GM19238 (cell line): ENCODE results near the gene FBLN1.
"Not testable (repeated sequence)": the region's sequence is repeated elsewhere in the genome, so short reads cannot be mapped to it uniquely, and the experiment has no call there.

Source experiments
- DNase-seq: peaks from one replicate; pipeline ENCODE4 v3.0.0; 2011; ENCODE audit warnings: low spot score; ENCODE audit not compliant: insufficient read length

Gene FBLN1

DNA sequence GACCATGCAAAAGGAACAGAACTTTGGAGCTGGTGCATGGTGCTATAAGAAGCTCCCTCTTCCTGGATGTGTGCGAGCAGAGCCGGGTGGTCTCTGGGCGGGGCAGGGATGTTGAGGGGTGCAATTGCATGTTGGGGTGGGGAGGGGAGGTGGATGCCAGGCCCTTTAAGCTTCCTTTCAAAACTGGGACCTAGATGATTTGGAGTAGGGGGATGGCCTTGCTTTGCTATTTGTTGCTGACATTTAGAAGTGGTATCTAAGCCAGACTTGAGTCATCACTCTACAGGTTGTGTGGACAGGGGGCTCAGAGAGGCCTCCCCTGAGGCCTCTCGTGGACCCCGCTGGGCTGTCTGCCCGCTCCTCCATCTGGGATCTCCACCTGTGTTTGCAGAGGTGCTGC lies 24.8 kb downstream of the FBLN1 start:
- DNase-seq, result no peak

DNA sequence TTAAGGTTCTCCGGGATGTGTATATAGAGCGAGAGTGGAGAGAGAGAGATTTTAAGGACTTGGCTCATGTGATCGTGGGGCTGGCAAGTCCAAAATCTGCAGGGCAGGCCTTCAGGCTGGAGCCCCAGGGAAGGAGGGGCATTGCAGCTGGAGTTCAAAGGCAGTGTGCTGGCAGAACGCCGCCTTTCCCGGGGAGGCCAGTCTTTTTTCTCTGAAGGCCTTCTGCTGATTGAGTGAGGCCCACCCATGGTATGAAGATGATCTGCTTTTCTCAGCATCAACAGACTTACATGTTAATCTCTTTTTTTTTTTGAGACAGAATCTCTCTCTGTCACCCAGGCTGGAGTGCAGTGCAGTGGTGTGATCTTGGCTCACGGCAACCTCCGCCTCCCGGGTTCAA lies 25.4 kb downstream of the FBLN1 start:
- DNase-seq, result no peak

DNA sequence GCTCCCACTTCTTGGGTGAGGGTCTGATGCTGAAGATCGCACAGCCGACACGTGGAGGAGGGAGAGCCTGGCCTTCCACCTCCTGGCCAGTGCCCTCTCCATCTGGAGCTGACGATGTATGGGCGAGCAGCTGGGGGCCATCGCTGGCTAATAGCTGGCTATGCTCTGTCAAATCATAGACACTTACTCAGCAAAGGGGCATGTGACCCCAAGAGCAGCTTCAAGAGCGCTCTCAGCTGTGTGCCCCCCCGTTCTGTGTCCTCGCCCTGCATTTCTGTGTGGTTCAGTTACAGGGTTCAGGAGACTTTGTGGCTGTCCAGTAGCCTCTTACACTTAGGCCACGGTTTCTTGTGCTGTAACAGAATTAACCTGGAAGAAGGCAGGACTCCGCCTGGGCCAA lies 26.4 kb downstream of the FBLN1 start:
- no peak for DNase-seq

DNA sequence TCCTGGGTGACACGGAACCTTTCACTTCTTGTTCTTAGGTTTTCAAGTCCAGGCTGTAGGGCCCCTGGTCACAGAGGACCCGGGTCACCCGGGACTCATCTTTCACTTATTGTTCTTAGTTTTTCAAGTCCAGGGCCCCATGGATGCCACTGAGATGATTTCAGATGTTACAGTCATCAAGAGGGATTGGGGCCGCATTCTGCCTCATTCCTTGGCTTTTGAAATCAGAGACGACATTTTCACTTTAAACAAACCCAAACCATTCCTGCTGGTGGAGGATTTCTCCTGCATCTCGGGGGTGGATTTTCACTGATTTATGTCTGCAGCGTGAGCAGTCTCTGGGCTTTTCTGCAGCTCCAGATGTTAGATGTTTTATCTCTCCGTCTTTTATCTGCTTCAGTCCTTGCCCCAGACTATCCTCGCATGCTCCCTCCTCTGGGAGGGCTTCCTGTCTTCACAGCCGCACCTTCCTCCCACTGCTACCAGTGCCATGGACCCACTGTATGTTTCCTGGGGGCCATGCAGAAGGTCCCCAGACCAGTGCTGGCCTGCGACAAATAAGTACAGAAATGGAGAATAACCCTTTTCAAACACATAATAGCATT lies 27.4 kb downstream of the FBLN1 start:
- DNase-seq, result no peak

DNA sequence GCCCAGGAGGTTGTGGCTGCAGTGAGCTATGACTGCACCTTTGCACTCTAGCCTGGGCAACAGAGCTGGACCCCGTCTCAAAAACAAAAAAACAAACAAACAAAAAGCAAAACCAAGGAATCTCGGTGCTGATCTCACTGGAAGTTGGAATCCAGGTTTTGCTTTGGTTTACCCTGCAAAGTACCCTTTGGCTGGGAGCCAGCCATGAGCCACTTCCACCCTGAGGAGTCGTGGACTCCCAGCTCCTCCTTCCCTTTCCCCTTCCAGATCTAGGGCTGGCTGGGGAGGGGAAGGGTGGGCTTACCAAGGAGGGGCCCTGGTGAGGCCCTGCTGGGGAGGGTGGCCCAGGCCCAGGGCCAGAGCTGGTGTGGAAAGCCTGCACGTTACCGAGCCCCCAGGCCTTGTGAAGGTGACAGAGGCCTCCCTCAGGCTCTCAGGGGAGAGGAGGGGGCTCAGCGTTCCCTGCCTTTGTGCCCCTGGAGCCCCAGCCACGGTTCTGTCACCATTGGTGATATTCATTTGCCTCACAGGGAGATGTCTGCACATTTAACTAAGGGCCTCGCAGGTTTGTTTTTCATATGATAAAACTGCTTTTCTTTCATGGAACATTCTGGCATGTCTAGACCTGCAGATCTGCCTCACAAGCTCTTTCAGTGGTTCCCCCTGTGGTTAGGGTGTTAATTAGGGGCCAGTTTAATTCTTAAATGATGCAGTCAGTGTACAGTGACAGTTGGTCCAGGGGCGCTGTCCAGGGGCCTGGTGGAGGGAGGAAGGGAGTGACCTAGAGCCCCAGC lies 29.0 kb downstream of the FBLN1 start:
- no peak for DNase-seq

DNA sequence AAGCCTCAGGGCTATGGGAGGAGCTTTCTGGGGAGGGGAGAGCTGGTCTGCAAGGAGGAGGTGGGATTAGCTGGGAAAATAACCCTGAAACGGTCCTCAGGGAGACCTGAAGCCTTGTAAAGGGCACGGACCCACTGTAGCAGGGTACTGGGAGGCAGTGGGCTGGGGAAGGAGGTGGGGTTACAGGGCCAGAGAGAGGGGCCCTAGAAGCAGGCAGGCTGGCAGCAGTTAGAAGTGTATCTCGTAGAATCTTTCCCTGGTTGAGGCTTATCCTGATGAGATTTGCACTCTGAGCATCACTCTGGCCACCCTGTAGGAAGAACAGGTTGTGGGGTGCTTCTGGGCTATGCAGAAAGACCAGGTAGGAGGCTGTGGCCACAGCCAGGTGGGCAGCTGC lies 29.6 kb downstream of the FBLN1 start:
- DNase-seq, result no peak

DNA sequence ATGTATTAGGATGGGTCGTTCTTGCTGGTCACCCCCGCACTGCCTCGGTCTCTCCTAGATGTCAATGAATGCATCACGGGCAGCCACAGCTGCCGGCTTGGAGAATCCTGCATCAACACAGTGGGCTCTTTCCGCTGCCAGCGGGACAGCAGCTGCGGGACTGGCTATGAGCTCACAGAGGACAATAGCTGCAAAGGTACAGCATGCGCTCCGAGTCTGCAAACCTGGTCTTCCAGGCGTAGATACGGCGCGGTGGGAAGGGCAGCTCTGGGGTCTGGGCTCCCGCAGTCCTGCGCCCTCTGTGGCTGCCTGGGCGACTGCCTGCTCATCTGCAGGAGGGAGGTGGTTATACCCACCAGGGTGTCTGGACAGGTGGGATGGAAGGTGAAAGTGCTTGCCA lies 31.0 kb downstream of the FBLN1 start:
- no peak for DNase-seq

DNA sequence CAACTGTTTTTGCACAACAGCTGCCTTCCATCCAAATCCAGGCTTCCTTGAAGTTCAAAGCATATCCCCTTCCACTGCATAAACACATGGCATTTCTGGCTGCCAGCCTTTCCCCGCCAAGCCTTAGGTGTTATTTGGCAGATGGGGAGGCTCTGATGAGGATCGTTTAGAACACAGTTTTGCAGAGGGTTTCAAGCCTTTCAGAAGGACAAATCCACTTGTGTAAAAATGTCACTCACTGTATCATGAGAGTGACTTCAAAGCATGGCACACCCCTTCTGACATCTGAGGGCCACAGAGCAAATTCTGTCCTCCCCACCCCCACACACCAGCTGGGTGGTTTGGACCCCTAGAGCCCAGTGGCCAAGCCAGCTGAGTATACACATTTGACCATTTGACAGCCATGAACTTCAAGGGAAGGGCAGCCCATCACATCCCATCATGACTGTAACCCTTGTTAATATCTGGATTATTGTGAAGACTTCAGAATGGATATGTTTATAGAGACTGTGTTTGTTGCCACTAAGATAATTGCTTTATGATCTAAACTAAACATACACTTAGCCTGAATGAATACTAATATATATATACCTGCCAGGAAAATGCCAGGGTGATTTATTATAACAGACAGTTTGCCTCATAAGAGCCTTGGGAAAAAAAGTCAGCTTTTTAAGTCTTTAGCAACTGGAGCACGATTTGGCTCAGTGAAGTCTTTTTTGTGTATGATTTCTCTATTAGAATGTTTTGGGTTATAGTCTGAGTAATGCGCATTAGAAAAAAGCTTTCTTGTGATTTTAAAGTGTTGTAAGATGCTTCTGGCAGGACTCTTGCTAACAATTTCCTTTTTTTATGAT lies 31.9 kb downstream of the FBLN1 start:
- DNase-seq, result no peak

DNA sequence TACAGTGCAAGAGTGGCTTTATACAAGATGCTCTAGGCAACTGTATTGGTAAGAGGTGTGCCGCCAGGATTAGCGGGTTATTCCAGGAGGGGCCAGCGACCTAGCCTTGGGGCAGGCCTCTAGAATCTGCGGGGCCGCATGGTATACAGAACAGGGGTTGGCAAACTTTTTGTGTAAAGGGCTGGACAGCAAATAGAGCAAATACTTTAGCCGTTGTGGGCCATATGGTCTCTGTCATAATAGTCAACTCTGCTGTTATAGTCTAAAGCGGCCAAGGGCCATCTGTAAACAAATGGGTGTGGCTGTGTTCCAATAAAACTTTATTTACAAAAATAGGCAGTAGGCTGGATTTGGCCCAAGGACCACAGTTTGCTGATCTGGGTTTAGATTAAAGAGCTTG lies 32.6 kb downstream of the FBLN1 start:
- no peak for DNase-seq

DNA sequence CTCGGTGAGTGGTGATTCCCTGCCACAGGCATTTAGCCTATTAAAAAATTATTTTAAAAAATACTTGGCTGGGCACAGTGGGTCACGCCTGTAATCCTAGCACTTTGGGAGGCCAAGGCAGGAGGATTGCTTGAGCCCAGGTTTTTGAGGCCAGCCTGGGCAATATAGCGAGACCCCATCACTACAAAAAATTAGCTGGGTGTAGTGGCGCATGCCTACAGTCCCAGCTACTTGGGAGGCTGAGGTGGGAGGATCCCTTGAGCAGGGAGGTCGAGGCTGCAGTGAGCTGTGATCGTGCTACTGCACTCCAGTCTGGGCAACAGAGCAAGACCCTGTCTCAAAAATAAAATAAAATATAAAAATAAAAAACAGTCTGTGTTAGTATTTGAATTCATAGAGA lies 33.2 kb downstream of the FBLN1 start:
- not testable (repeated sequence) for DNase-seq

DNA sequence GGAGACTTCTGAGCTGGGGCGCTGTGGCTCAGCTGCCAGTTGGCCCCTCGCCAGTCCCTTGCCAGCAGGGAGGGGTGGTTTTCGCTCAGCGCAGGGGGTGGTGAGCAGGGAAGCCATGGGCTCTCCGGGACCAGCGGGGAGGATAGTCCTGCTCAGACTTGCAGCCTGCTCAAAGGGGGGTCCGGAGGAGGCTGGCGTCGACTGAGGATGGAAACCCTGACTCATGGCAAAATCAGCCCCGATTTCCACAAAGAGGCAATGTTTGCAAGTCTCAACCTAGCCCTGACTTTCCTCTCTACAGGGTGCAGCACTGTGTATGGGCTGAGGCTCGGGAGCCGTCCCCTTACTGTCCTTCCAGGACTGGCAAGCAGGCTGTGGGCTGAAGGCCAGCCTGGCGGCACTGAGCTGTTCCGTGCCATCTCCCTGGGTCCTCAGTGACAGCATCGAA lies 35.1 kb downstream of the FBLN1 start:
- DNase-seq, result no peak

DNA sequence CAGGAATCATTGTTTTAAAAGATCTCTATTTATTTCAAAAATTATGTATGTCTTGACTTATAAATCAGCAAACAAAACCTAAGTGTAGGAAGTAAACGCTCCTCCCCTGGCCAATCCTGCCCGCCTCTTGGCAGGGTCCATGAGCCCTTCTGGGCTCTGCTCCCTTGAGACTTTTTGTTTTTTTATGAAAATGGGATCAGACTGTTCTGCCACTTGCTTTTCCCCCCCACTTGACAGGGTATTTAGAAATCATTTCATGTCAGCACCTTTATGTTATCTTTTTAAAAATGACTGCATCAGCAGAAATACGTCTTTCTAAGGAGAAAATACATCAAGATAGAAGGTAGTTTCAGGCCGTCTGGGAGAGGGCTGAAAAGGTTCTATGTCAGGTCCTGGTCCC lies 35.6 kb downstream of the FBLN1 start:
- DNase-seq, result no peak

DNA sequence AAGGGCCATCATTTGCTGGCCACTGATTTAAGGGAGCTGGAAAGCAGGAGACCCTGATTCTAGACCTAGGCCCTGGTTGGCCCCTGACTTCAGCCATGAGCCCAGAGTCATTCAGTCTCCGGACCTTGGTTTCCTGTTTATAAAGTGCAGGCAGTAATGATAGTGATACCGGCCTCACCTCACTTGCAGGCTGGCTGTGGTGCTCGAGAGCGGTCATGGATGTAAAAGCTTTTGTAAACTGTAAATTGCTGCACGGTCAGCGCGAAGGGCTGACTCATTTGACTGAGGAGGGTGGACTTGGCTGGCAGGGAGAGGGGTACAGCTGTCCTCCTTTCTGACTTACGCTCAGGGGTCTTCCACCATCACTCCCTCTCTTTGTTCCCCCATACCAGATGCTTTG lies 37.4 kb downstream of the FBLN1 start:
- DNase-seq, result no peak

DNA sequence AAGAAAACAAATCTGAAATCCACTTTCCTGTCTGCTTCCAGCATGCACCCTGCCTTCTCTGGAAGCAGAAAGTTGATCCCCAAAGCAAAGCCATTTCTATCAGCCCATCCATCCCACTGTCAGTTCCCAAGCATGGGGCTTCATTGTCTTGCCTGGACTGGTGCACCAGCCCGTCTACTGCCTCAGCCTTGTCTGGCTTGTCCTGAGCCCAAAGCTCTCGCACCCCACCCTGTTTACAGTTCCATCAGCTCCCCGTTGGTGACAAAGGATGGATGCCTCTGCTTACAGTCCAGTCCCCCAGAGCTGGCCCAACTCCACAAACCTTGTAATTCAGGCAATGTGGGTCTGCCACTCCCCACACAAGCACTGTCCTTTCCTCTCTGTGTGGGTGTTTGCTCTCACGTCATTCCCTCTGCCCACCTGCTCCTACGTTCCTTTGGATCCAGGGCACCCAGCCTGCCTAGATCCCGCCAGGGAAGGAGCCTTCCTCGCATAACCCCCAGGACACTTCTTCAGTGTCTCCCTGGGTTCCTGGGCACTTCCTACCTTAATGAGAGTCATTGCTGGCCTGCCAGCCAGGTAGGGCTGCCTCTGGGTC lies 38.8 kb downstream of the FBLN1 start:
- no peak for DNase-seq

DNA sequence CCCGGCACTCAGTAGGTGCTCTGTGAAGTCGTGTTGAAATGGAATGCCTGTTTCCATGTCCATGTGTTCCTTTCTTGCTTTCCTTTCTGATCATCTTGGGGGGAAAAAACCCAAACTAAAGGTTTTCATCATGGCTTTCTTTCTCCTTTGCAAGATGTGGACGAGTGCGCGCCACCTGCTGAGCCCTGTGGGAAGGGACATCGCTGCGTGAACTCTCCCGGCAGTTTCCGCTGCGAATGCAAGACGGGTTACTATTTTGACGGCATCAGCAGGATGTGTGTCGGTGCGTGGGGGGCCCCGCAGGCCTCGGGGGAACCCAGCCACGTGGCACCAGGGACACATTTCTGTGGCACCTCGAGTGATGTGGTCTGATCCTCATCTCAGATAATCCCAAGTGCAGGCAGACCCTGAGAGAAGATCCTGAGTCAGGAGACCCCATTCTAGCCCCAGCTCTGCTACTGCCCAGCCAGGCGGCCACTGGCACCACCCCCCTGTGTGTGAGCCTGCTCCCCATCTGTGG lies 39.4 kb downstream of the FBLN1 start:
- DNase-seq, result no peak

DNA sequence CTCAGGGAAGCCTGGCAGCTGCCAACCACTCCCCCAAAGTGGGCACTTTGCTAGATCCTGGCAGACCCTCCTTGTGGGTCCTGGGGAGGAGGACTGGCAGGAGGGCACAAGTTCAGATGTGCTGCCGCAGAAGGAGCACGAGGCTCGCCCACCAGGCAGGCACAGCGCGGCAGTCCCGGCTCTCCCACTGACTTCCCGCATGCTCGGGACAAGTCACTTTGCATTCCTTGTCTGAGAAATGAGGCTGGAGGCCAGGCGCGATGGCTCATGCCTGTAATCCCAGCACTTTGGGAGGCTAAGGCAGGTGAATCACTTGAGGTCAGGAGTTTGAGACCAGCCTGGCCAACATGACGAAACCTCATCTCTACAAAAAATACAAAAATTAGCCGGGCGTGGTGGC lies 40.1 kb downstream of the FBLN1 start:
- not testable (repeated sequence) for DNase-seq

DNA sequence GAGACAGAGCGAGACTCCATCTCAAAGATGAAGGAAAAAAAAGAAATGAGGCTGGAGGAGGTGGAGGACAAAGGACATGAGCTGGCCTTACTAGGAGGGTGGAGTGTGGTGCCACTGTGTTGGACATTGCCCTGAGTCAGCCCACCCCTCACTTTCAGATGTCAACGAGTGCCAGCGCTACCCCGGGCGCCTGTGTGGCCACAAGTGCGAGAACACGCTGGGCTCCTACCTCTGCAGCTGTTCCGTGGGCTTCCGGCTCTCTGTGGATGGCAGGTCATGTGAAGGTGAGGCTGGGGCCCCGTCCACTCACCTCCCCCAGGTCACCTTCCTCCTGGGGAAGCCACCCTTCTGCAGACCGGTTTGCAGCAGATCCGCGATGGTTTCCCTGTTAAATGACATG lies 40.6 kb downstream of the FBLN1 start:
- DNase-seq, result no peak

DNA sequence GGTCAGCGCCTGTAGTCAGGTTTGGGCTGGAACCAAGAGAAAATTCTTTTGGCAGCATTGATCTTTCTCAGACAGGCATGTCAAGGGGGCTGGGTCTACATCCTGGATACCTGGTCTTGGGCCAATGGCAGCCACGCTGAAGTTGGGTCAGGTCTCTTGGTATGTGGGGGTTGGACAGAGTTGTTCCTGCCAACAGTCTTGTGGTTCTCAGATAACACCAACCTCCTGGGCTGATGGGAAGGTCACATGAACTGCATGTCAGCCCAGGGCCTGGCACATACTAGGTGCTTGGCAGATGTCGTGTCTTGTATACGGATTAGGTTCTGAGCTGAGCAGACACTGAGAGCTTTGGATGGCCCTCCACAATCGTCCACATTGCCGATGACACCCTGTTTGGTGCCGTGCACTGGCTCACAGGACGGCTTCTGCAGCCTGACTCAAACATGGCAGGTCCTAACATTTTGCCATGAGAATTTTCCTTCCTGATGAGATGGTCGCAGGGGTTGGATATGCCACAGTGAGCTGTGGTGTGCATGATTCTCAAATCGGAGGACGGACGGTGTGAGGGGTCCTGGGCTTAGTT lies 42.0 kb downstream of the FBLN1 start:
- DNase-seq, result no peak

DNA sequence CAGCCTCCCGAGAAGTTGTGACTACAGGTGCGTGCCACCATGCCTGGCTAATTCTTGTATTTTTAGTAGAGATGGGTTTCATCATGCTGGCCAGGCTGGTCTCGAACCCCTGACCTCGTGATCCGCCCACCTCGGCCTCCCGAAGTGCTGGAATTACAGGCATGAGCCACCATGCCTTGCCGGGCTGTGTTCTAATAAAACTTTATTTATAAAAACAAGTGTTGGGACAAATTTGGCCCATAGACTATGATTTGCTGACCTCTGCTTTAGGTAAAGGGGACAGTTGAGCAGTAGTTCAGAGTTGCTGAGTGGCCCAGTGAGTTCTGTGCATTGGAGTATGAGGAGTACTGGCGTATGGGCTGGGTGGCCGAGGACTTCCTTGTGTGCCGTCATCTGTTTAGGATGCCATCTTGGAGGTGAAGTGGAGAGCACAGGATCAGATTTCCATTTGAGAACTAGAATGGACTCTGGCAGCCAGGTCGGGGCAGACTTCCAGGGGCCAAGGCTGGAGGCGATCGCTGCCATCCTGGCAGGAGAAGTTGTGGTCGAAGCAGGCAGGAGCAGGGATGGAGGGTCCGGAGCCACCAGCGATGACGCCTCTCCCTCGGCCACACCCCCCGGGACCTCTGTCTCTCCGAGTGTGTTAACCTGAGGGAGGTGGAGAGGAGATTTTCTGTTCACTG lies 43.8 kb downstream of the FBLN1 start:
- no peak for DNase-seq

DNA sequence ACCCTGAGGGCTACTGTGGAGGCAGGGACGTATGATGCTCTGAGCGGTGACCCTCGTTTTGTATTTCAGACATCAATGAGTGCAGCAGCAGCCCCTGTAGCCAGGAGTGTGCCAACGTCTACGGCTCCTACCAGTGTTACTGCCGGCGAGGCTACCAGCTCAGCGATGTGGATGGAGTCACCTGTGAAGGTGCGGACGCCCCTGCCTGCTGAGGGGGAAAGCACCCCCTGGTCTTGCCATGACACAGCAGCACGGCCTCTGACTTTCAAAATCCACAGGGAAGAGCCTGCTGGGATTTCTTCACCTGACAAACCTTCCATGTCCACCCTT lies 44.3 kb downstream of the FBLN1 start:
- DNase-seq, result no peak

DNA sequence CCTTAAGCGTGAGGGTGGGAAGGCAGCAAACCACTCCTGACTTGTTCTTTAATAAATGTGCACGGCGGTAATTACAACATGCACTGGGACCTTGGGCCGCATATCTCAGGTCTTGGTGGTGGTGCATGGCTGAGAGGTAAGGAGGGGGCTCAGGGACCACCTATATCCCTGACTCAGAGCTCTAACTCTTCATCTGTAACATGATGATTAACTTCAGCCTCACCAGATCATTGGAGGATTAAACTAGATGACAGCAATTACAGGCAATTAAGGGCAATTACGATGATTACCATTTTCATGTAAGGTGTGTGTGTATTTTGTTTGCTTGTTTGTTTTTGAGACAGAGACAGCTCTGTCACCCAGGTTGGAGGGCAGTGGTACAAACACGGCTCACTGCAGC lies 45.0 kb downstream of the FBLN1 start:
- DNase-seq, result no peak
